ENCODE results near the gene AGGF1. TPM values are rescaled to one million over a fixed set of nuclear protein-coding genes. Genes with fewer than 3 reads are reported as not detected.
"Not testable (repeated sequence)": the region's sequence is repeated elsewhere in the genome, so short reads cannot be mapped to it uniquely, and the experiment has no call there.

AGGF1 gene
- total RNA-seq (2014; rRNA removed; shearing (Covaris generic)), result 28.1 and 37.5 TPM in 2 replicates

DNA sequence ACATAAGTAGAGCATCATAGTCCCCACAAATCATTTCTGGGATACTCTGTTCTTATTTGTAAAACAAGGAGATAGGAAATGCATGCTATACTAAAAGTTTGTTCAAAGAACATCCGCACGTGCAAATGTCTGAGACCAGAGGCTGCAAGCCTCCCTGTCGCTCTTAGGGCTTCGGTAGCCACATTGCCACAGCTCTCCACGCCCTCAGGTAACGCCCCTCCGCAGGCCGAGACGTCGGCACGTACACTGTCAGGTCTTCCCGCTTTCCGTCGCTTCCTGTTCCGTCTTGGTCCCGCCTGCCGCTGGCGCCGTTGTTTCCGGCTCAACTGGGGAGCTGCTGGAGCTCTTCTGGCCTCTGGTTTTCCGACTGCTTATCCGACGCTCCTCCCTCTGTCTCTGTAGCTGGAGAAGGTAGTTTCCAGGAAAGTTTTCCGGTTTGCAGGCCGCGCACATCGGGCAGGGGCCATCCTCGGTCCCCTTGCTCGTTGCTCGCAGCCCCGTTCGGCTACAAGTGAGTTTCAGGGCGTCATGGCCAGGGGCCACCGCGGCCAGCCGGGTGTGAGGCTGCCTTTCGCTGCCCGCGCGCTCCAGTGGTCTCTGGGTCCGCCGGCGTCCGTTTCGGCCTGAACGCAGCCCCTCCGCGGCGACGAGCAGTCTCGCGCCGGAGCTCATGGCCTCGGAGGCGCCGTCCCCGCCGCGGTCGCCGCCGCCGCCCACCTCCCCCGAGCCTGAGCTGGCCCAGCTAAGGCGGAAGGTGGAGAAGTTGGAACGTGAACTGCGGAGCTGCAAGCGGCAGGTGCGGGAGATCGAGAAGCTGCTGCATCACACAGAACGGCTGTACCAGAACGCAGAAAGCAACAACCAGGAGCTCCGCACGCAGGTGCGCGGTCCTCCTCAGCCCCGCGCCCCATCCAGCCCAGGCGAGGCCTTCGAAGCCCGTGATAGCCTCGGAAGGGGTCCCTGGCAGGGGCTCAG is at the start of gene AGGF1:
TSS of gene AGGF1 (plus strand) at position 308 of the 975 bp plus-strand sequence. CDS start at position 671, 363 bp downstream.
- DNase-seq (ENCODE audit: low spot score), result peak; percentile 94

DNA sequence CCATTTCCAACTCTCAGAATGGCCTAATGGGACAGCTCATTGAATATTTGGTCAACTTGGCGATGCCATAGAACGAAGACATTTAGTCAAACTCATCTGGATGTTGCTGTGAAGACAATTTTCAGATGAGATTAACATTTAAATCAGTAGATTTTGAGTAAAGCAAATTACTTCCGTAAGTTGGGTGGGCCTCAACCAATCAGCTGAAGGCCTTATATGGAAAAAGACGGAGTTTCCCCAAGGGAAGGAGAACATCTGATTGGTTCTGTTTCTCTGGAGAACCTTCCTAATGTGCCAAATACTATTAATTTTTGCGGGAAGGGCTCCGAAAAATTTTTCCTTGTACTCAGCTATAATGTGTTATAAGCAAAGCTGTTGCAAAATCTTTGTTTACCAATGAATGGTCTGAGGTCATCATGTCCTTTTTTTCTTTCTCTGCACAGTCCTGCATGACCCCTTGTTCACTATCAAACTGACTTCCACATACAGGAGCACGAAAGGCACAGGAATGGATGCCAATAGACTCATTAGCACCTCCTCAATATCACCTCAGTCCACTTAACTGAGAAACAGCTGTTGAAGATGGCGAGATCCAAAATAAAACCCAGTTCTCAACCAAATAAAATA is 49.6 kb upstream of the AGGF1 start:
- DNase-seq (ENCODE audit: low spot score), result no peak

DNA sequence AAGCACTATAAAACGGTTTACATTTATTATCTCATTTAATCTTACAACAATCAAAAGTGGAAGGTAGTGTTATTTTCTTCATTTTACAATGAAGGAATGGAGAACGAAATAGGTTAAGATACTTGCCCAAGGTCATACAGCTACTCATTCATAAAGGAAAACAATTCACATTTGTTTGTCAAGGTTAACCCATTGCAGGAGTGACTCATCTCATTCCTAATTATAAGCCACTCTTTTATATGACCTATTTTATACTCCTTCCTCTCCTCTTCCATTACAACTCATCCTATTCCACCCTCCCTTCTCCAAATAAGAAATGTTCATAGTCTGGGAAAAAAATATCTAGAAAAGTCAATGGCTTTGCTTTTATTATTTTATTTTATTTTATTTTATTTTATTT is 47.8 kb upstream of the AGGF1 start:
- no peak for DNase-seq (ENCODE audit: low spot score)

- DNase-seq (ENCODE audit: low spot score), result no peak
Measured at GRCh38 chr5:76983468-76983867, 46.7 kb upstream of the AGGF1 start.

- DNase-seq (ENCODE audit: low spot score), result peak; percentile 2
Measured at GRCh38 chr5:76986825-76987526, 43.2 kb upstream of the AGGF1 start.

DNA sequence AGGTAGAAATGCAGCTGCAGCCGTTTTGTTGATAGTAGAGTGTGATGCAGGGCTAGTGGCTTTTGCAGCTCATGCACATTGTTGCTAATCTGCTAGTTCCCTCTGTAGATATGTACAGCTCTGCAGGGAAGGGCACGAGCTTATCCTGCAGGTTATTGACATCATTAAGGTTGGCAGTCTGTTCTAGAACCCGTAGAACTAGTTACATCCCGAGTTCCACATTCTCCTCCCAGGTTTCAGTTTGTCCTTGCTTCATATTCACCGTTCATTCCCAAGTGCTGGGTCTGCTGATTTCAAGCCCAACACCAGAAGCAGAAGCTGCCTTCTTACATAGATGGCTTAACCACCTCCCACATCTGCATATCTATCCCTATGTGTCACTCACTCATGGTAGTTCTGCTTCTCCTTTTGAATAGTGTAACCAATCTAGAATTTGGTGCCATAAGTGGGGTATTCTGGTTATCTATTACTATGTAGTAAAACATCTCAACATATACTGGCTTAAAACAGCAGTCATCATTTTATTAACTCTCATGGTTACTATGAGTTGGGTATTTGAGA is 39.2 kb upstream of the AGGF1 start:
- DNase-seq (ENCODE audit: low spot score), result no peak

DNA sequence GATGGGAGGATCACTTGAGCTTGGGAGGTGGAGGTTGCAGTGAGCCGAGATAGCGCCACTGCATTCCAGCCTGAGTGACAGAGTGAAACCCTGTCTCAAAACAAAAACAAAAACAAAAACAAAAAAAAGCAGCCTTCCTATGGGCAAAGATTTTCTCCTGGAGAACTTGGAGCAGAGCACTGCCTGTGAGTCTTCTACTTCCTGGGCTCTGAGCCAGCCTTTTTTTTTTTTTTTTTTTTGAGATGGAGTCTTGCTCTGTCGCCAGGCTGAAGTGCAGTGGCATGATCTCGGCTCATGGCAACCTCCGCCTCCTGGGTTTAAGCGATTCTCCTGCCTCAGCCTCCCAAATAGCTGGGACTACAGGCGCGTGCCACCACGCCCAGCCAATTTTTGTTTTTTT is 36.8 kb upstream of the AGGF1 start:
- DNase-seq (ENCODE audit: low spot score), result not testable (repeated sequence)

- DNase-seq (ENCODE audit: low spot score), result no peak
Measured at GRCh38 chr5:76994337-76994736, 35.9 kb upstream of the AGGF1 start.

DNA sequence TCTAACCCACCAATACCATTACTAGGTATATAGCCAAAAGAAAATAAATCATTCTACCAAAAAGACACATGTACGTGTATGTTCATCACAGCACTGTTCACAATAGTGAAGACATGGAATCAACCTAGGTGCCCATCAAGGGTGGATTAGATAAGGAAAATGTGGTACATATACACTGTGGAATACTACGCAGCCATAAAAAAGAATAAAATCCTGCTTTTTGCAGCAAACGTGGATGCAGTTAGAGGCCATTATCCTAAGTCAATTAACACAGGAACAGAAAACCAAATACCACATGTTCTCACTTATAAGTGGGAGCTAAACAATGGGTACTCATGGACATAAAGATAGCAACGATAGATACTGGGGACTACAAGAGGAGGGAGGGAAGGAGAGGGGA is 32.0 kb upstream of the AGGF1 start:
- DNase-seq (ENCODE audit: low spot score), result not testable (repeated sequence)

DNA sequence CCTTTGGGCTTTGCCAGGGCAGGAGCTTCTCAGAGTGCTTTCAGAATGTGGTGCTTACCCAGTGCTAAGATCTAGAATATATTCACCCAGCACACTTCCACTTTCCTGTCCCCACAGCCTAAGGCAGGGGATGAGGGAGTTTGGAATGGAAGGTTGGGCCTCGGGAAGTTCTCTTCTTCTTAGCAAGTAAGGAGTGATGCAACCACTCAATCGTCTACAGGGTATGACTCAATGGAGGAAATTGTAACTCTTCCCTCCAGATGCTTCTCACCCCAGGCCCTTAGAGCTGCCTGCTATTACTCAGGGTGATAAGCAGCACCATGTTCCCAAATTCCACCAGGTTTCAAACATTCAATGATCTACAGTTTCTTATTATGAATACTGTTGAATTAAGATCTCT is 30.8 kb upstream of the AGGF1 start:
- DNase-seq (ENCODE audit: low spot score), result no peak

DNA sequence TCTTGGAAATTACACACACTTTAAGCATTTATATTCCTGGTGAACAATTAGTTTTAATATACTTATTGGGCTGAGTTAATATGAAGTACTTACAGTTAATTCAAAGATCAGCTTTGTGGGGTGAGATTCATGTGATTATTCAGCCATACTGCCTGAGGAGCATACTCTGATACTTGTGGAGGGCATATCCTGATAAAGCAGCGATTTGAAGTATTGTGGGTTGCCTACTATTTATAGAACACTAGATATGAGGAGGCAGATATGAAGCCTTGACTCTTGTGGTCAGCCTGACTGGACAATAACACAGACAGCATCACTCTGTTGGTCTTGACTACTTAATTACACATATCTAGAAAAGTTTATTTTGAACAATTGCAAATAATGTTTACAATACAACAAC is 27.0 kb upstream of the AGGF1 start:
- no peak for DNase-seq (ENCODE audit: low spot score)

DNA sequence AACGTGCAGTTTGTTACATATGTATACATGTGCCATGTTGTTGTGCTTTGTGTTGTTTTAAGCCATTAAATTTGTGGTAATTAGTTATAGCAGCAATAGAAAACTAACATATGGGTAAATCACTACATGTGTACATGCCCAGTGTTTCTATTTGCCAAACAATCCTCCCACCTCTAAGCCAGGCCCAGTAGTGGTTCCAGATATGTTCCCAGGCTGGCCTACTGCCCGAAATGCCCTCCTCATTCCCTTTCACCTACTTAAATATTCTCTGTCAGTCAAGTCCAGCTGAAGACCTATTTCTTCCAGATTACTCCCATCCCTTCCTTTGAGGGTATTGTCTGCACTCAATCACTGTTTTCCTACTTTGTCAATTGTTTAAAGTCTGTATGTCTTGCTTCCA is 24.1 kb upstream of the AGGF1 start:
- no peak for DNase-seq (ENCODE audit: low spot score)

GRCh38 chr5:77008413-77008812 is 21.8 kb upstream of the AGGF1 start:
- DNase-seq (ENCODE audit: low spot score), result no peak

GRCh38 chr5:77010243-77010642 is 20.0 kb upstream of the AGGF1 start:
- no peak for DNase-seq (ENCODE audit: low spot score)

DNA sequence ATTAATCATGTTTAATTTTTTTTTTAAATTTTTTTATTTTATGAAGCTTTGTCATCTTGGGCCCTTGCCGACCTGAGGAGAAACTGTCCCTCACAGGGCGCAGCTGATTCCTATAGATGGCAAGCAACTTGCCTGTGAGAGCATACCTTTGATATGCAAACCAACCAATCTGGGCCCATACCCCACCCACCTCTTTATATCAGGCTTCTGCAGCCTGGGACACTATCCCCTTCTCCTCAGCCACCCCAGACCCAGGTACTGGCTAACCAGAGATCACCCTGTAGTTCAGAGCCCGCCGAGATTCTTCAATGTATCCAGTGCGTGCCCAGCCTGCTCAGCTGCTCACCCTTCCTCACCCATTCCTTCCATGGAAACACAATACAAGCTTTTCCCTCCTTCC is 18.7 kb upstream of the AGGF1 start:
- DNase-seq (ENCODE audit: low spot score), result no peak

DNA sequence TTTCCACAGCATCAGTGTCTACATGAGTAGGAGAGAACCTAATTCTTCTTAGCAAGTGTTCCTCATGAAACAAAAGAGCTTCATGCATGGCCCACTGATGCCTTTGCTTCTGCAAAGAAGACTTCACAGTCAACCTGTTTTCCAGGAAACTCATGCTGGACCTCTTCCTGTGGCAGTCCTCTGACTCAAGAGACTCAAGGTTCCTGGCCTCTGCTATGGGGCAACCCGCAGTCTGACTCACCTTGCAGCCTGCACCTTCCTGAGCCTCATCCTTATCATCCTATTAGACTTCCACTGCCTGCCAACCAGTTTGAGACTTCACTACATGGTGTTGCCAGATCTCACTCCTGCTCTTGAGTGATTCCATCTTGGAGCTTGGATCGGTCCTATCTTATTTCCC is 17.6 kb upstream of the AGGF1 start:
- no peak for DNase-seq (ENCODE audit: low spot score)

GRCh38 chr5:77015938-77016569 is 14.2 kb upstream of the AGGF1 start:
- peak; percentile 61 for DNase-seq (ENCODE audit: low spot score)

DNA sequence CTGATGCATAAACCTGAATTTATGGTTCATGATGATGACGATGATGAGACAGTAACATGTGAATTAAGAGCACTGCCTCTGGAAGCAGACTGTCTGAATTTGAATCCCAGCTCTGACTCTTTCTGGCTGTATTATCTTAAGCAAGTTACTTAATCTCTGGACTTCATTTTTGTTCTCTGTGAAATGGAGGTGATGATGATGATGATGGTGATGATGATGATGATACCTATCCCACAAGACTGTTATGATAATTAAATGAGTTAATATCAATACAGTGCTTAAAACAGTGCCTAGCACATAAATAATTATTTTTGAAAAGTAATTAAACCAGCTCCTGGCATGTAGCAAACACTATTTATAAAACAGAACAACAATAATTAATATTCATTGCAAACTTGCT is 13.2 kb upstream of the AGGF1 start:
- DNase-seq (ENCODE audit: low spot score), result no peak

- no peak for DNase-seq (ENCODE audit: low spot score)
Measured at GRCh38 chr5:77017668-77018067, 12.5 kb upstream of the AGGF1 start.

DNA sequence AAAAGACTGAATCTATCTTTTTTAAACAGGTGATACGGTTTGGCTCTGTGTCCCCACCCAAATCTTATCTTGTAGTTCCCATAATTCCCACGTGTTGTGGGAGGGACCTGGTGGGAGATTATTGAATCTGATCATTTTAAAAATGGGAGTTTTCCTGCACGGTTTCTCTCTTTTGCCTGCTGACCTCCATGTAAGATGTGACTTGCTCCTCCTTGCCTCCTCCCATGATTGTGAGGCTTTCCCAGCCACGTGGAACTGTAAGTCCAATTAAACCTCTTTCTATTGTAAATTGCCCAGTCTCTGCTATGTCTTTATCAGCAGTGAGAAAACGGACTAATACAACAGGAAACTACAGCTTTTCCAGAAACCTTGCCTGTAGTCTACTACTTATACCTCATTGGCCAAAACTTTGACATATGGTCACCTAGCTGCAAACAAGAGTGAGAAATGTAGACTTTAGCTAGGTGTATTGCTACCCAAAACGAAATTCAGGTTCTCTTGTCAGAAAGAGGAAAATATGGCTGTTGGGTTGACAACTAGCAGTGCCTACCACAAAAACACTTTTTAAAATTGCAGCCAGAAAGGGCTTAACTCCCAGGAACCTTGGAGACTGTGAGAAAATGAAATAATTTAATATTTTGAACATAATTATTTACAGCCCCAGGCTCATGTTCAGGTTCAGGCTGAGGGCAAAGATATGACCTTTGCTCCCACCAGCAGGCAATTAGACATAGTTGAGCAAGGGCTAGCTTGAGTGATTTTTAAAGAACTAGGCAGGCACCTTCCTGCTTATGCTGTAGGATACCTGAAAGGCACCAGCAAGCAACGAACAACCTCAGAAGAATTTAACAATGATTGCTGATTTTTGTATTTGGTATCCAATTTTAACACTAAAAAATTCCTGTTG is 7.4 kb upstream of the AGGF1 start:
- DNase-seq (ENCODE audit: low spot score), result no peak

Measured in HT-29 (cell line).